GM21529 (cell line): Measurements from ENCODE around the gene CENPM.

Experiments
- ATAC-seq: cut with Tn5 transposase; IDR thresholded peaks from one replicate; pipeline ENCODE4 v1.9.1; 2021; ENCODE audit not compliant: unreplicated experiment

CENPM gene

DNA sequence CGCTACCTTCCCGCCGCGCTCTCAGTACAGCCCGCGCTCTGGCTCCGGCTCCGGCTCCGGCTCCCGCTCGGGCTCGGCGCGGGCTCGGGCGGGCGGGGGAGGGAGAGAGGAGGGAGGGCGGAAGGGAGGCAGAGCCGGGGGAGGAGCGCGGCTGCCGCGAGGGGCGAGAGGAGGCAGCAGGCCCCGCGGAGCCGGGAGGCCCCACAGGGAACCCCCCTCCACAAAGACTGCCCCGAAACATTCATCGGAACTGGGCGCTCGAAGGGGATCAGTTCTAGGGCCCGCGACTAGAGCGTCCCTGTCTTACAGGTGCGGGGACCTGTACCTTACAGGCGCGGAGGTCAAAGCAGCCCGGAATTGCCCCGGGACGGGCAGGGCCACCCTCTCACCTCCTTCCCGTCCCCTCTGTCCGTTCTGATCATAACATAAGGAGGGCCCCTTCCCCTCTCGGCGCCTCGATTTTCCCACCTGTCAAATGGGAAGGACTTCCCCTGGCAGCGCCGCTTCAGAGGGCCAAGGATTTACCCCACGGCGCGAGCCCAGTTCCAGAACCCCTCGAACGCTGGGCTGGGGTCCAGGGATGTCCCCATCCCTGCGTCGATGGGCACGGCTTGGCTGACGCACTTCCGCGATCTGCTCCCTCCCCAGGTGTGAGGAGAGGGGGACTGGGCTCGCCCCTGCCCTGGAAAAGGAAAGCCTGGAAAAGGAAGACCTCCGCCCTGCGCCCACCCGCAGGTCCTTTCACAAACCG is 31.7 kb downstream of the CENPM start, which contains the start of gene SHISA8:
Gene SHISA8, minus strand, starts transcription at position 40 of the 751 bp plus-strand sequence. CDS start 407 bp downstream, outside the sequence.
- no peak for ATAC-seq

DNA sequence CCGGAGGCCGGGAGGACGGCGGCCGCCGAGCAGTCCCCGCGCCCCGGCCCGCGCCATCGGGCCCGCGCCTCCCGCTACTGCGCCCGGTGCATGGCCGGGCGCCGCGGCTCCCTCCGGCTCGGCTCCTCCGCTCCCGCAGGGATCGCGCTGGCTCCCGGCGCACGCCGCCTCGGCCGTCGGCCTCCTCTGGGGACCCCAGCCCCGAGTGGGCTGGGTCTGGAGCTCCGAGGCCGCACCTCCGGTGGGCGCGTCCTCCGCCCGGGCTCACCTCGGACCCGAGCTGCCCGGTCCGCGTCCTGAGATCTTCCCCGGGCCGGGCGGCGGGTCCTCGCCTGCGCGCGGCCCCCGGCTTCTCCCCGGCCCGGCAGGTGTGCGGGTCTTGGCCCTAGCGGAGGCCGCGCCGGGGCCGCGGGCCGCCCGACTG is 32.3 kb downstream of the CENPM start:
- ATAC-seq: no peak

DNA sequence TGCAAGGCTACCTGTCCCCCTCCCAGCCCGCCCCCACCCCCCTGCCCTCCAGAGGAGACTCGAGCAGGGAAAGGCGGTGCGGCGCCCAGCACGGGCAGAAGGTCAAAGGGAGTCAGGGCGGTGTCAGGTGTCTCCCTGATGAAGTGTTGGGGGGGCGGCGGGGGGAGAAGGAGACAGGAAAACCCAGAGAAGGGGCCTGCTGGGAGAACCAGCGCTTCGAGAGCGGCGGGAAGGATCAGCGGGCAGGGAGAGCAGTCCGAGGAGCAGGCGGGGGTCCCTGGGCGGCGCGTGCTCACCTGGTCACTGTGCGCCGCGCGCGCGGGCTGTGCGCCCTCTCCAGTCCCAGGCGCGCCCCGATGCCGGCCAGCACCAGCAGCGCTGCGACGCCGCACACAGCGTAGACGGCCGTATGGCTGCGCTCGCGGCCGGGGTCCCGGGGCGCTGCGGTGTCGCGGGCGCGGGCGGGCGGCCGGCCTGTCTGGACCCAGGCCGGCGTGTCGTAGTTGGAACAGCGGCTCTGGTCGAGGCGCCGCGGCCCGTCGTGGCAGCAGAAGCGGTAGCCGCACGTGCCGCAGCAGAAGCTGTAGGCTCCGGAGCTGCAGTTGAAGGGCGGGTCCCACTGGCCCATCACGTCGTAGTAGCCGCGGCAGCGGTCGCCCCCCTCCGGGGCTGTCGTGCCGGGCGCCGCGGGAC is 33.0 kb downstream of the CENPM start:
- no peak for ATAC-seq

GRCh38 chr22:41913040-41913719 is 33.8 kb downstream of the CENPM start:
- ATAC-seq: no peak

DNA sequence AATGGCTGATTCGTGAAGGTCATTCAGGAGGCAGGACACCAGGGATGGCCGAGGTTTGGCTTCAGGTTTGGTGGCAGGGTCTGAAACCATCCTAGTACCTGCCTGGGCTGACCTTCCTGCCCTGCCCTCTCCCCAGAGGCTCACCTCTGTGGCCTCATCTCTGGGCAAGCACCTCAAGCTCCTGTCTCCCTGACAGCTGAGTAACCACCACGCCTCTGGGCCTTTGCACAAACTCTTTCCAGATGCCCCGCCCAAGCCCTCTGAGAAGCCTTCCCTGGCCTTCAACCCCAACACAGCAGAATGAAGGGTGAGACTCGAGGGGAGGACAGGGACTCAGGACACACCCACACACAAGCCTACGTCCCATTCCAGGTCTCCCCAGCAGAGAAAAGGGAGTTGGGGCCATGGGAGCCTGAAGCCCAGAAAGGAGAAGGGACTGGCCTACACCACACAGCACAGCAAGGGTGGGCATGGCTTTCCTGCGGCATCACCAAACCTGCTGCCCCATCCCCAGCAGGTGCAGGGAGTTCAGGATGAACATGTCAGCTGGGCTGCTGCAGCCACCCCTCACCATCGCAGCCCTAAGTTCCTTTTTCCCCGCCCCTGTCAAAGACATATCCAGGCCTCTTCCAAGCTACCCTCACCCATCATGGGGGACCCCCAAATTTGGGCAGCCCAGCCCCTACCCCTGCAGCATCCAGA is 34.5 kb downstream of the CENPM start:
- ATAC-seq: no peak

- ATAC-seq: no peak
These were observed 35.8 kb downstream of the CENPM start for GRCh38 chr22:41911001-41911611.

DNA sequence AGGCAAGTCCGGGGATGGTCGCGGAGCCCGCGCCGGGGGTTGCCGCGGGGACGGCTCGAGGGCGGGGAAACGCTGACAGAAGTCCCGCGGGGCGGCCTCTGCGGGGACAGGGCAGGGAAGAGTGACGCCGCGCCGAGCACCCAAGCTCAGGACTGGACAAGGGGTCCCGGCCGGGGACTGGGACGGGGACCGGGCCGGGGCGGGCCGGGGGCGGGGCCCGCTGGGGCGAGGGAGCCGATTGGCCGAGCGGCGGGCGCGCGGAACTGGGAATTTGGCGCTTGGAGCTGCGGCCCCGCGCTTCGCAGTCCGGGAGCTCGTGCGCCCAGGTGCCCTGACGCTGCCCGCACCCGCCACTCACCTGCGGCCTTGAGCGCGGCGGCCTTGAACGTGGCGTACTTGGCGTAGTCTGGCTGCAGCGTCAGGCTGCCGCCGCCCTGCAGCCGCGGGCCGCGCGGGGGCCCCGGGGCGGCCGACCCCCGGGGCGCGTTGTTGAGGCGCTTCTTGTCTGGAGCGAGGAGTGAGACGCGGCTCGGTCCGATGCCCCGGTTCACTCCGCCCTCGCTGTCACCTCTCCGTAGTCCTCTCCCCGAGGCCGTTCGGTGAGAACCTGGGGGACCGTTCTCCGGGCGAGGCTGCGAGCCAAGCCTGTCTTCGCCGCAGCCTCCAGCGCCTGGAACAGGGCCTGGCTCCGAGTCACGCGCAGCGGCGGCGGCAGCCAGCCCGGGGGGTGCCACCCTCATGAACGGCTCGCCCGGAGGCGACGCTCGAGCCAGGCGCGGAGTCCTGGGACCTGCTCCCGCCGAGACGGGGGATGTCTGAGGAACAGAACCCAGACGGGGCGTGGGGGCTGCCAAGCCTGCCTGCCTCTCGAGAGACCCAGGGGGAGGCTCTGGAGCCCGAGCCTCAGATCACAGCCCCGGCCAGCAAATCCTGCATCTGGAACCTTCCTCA is 36.6 kb downstream of the CENPM start:
- no peak for ATAC-seq

DNA sequence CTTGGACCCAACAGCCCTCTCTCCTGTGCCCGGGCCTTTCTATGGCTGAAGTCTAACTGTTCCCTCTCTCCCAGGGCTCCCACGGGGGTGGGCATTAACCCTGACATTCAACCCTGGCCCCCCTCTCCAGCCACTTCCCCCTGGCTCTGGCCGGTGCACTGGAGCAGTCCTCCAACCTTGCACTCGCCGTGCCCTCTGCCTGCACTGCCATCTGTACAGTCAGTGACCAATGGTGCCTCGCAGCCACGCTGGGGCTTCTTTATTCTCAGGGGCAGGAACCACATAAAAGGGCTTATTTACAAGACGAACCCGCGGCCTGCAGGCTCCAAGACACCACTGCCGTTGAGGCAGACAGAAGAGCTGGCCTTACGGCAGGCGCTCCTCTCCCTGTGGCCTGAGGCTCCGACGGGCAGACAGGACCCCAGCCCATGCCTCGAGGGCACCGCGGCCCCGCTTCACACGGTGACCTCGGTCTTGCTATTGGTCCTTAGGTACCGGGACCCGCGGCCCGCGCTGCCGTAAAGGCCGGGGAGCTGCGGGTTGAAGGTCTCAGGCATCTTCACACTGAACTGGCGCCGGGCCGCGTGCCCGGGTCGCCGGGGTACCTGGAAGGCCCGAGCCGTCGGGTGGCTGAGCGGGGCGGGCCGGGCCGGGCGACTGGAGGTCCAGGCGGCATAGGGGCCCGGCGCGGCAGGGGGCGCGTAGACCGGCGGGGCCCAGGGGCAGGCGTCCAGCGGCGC is 37.5 kb downstream of the CENPM start:
- no peak for ATAC-seq

GRCh38 chr22:41908411-41909309 is 38.3 kb downstream of the CENPM start:
- ATAC-seq: no peak

- ATAC-seq: no peak
These were observed 39.2 kb downstream of the CENPM start for GRCh38 chr22:41907436-41908401.

DNA sequence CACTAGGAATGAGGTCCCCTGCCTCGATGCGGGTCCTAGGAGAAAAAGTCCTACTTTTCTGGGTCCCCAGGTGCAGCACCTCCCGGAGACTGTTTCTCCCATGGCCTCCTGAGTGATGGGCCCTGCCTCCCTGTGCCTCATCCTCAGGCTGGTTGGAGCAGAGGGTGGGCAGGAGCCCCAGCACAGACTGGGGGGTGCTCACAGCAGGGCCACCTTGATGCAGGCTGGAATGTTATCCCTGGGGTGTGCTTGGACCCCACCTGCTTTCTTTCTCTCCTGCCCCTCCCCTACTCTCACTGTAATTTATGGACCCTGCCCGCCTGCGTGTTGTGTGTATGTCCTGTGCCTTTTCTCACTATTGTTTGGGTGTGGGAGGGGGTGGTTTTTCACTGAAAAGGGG is 40.1 kb downstream of the CENPM start:
- ATAC-seq: no peak

GRCh38 chr22:41905411-41906202 is 41.3 kb downstream of the CENPM start:
- no peak for ATAC-seq

DNA sequence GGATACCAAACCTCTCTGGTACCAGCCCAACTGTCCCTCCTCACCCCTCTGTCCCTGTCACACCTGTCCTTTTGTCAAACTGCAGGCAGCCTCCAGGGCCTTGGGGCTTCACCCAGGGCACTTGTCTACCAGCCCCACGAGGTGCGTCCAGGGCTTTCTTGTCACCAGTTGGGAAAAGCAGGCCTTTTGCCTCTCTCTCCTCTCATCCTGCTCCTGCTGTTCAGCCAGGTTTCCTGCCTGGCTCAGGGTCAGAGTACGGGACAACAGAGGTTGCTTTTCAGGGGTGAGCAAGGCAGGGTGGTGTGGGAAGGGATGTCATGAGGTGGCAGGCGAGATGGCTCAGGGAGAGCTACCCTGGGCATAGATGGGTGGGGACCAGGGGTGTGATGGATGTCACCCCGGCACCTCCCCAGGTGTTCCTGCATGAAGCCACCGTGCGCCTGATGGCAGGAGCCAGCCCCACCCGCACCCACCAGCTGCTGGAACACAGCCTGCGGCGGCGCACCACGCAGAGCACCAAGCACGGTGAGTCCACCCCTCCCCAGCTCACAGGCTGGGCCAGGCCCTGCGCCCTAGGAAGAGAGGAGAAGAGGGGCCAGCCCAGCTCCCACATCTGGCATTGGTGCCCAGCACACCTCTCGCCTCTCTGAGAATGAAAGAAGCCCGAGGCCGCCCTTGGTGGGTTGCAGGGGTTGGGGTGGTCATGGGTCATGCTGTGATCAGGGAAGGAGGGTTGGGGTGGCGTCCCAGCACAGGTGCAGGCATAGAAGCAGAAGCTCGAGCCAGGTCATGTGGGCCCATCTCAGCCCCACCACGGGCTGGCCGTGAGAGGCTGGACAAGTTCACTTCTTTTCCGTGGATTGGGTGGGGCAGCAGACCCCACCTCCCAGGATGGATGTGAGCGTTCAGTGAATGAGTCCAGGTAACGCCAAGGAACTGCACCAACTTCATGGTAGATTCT is 42.2 kb downstream of the CENPM start:
- no peak for ATAC-seq

DNA sequence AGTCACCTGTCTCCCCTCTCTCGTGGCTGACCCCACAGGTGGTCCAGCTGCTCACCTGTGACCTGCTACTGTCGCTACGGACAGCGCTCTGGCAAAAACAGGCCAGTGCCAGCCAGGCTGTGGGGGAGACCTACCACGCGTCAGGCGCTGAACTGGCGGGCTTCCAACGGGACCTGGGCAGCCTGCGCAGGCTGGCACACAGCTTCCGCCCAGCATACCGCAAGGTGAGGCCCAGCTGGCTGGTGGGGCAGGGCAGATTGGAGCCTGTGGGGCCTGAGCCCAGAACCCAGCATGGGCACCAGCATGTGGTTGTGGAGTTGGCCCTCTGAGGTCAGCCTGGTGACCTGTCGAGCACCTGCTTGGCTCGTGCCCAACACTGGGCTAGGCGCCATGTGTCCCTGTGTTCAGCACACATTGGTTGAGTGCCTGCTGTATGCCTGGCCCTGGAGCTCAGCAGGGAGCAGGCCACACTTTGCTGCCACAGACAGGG is 44.0 kb downstream of the CENPM start:
- no peak for ATAC-seq

DNA sequence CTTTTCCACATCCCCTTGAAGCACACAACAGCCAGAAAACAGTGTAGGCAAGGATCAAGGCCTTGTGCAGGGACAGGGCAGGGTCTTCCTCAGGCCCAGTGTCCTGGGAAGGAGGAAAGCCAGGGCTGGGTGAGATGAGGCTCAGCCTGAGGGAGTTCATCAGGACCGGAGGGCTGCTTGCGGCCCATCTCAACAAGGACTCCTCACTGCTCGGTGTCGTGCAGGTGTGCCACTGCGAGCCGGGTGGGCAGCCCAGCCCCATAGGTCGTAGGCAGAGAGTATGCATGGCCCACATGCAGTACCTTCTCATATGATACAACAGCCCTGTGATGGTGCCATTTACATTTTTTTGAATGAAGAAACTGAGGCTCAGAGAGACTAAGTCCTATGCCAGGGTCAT is 44.9 kb downstream of the CENPM start:
- no peak for ATAC-seq
